K562 (cell line): ENCODE results near the gene CDCP1. TPM values are rescaled to one million over a fixed set of nuclear protein-coding genes. Genes with fewer than 3 reads are reported as not detected.

Source experiments
- BRD9 ChIP-seq: fragments of 450-650 bp; IDR thresholded peaks from 2 replicates; pipeline ENCODE4 v1.6.1; 2018; ENCODE audit warnings: low read depth; ENCODE audit not compliant: partially characterized antibody
- MYBL2 ChIP-seq, 2 experiments: fragments of 450-650 bp in 1 of 2; sonication (generic) in 1 of 2; formaldehyde crosslinking in 1 of 2; IDR thresholded peaks; 2 replicates each; pipeline versions ENCODE4 v1.6.1 to v1.8.1; 2017 to 2022; ENCODE audit warnings: borderline replicate concordance in 1 of 2, inconsistent platforms in 1 of 2, low read depth in 1 of 2, mild to moderate bottlenecking in 1 of 2, missing genetic modification reagents in 1 of 2, moderate library complexity in 1 of 2
- NR0B1 ChIP-seq: fragments of 450-650 bp; IDR thresholded peaks from one replicate; pipeline ENCODE4 v1.6.1; 2018; ENCODE audit warnings: mild to moderate bottlenecking, moderate library complexity; ENCODE audit not compliant: partially characterized antibody
- POU5F1 ChIP-seq: fragments of 150-350 bp; IDR thresholded peaks from 2 replicates; pipeline ENCODE4 v1.6.1; 2014; ENCODE audit warnings: borderline replicate concordance, low read length, low read depth, mild to moderate bottlenecking; ENCODE audit not compliant: partially characterized antibody
- PTBP1 ChIP-seq: fragments of 200-400 bp; formaldehyde crosslinking; IDR thresholded peaks from 2 replicates; pipeline ENCODE4 v1.6.1; 2017; ENCODE audit warnings: low read depth, low read length
- SMC3 ChIP-seq: conservative IDR thresholded peaks from 2 replicates; pipeline ENCODE4 v1.6.1; 2011; ENCODE audit warnings: low read depth, low read length, improper control_type of control experiment; ENCODE audit not compliant: insufficient read depth
- ZNF511 ChIP-seq: sonication (generic); formaldehyde crosslinking; IDR thresholded peaks from 2 replicates; pipeline ENCODE4 v1.8.0; 2022; ENCODE audit warnings: mild to moderate bottlenecking, missing genetic modification reagents
- ZNF512 ChIP-seq: IDR thresholded peaks from 2 replicates; pipeline ENCODE4 v1.6.1; 2016; ENCODE audit warnings: missing genetic modification characterization, missing compliant biosample characterization
- ZNF584 ChIP-seq: fragments of 200-800 bp; sonication (Bioruptor generic); IDR thresholded peaks from 2 replicates; pipeline ENCODE4 v1.6.1; 2016; ENCODE audit warnings: low read depth, mild to moderate bottlenecking, missing genetic modification characterization, missing compliant biosample characterization
- ZNF592 ChIP-seq: fragments of 450-650 bp; IDR thresholded peaks from 2 replicates; pipeline ENCODE4 v1.6.1; 2017; ENCODE audit warnings: antibody characterized with exemption, mild to moderate bottlenecking
- ZNF639 ChIP-seq, 2 experiments: fragments of 200-800 bp in 1 of 2; sonication (Bioruptor generic) in 1 of 2; sonication (generic) in 1 of 2; formaldehyde crosslinking in 1 of 2; IDR thresholded peaks in 1 of 2; conservative IDR thresholded peaks in 1 of 2; 2 replicates each; pipeline versions ENCODE4 v1.5.0 to v1.6.1; 2016 to 2020; ENCODE audit warnings: missing compliant biosample characterization in 1 of 2, missing genetic modification characterization in 1 of 2, missing genetic modification reagents in 1 of 2
- polyA plus RNA-seq, 8 experiments: library from polyadenylated mRNA; depleted of rRNA in 4 of 8; stranded (reverse) in 5 of 8; unstranded in 3 of 8; fragments of >200 nt; fragmentation: Nextera tagmentation in 2 of 8; fragmentation: Illumina TruSeq in 1 of 8; extraction: Ambion mirVana in 2 of 8; extraction: Trizol in 1 of 8; gene quantifications; 2 replicates each; pipeline versions ENCODE4 v1.2.1 to v1.2.3, GENCODE V29; 2011 to 2014; ENCODE audit warnings: inconsistent platforms in 1 of 8, missing spikeins in 1 of 8
- total RNA-seq, 7 experiments: library from RNA; depleted of rRNA in 6 of 7; stranded (reverse); fragments of >200 nt in 6 of 7; fragmentation: Illumina TruSeq in 2 of 7; extraction: Trizol in 2 of 7; gene quantifications; 2 replicates each; pipeline versions ENCODE4 v1.2.1 to v1.2.3, GENCODE V29; 2011 to 2021; ENCODE audit warnings: low replicate concordance in 1 of 7

CDCP1 gene
- total and polyA plus RNA-seq, 9 of the 15 experiments (the other 6 are each of a cell fraction or from before 2014, with no cell fraction given): 3.9 to 16.4 (median 5.2) TPM

- TF ChIP-seq BRD9: peak; percentile 81
- no peak for TF ChIP-seq ZNF639 (CRISPR knock-in tag; conservative IDR thresholded peaks at IDR 0.05 in 1 of 2, IDR thresholded peaks at IDR 0.05 in 1 of 2)
- TF ChIP-seq PTBP1: no peak
- TF ChIP-seq ZNF584 (CRISPR knock-in tag): no peak
- TF ChIP-seq POU5F1: no peak
- peak; percentile 82 for TF ChIP-seq ZNF592
- no peak for TF ChIP-seq ZNF511
- TF ChIP-seq NR0B1: no peak
- peak; percentile 55 for TF ChIP-seq SMC3
- TF ChIP-seq MYBL2 (IDR thresholded peaks at IDR 0.05; ENCODE audit: low read depth): no peak
- no peak for TF ChIP-seq MYBL2 (CRISPR knock-in tag; IDR thresholded peaks at IDR 0.05; ENCODE audit: borderline replicate concordance)
- no peak for TF ChIP-seq ZNF512
These were observed 25.1 kb upstream of the CDCP1 start (continued) for GRCh38 chr3:45171283-45171682.
